ENCODE data around the gene MTR. TPM values are rescaled to one million over a fixed set of nuclear protein-coding genes. Genes with fewer than 3 reads are reported as not detected.
"Not testable (repeated sequence)": the region's sequence is repeated elsewhere in the genome, so short reads cannot be mapped to it uniquely, and the experiment has no call there.

The MTR gene
- total RNA-seq, 4 donors from 2014 or later, result 29.7 to 43.4 (median 34.6) TPM

GRCh38 chr1:236854605-236854983 lies 59.5 kb downstream of the MTR start:
- H3K4me1 ChIP-seq, result peaks cover 3 to 24% (median 13%) of the 10 kb centered on the region in 4 donors
- peak overlapping the region; percentile 7 to 39 (median 12) for H3K27ac ChIP-seq (replicated peaks in 1 of 4)
- H3K27me3 ChIP-seq, result no peaks in the 10 kb centered on the region
- no peak overlapping the region for H3K4me3 ChIP-seq
- no peaks in the 10 kb centered on the region for H3K9me3 ChIP-seq
- peaks cover 9 to 92% (median 58%) of the 10 kb centered on the region in 4 donors for H3K36me3 ChIP-seq
- no peak for DNase-seq (ENCODE audit: extremely low spot score)
- intact Hi-C loops (cut with DNase I), result no loop called here
- WGBS, result 52% methylated on average over 3 of the region's 3 CpGs
- TF ChIP-seq POLR2A (IDR thresholded peaks at IDR 0.05; ENCODE audit: low read depth), result no peak

GRCh38 chr1:236856649-236857048 lies 61.6 kb downstream of the MTR start:
- H3K27ac ChIP-seq (replicated peaks in 1 of 4); intact Hi-C loops (cut with DNase I); H3K4me3 ChIP-seq; DNase-seq (ENCODE audit: extremely low spot score); H3K9me3 ChIP-seq; H3K27me3 ChIP-seq: not testable (repeated sequence)
- 97% methylated on average over 4 of the region's 4 CpGs for whole genome bisulfite sequencing
- Histone ChIP-seq H3K4me1 (peaks cover 3 to 42% (median 23%) of the 10 kb centered on the region in 4 donors), H3K36me3 (peaks cover under 1 to 92% (median 55%) of the 10 kb centered on the region in 4 donors)

GRCh38 chr1:236858165-236858564 lies 63.1 kb downstream of the MTR start:
- H3K4me3 ChIP-seq, result no peak overlapping the region
- intact Hi-C loops (cut with DNase I), result no loop called here
- H3K9me3 ChIP-seq, result no peaks in the 10 kb centered on the region
- no peak for DNase-seq (ENCODE audit: extremely low spot score)
- H3K4me1 ChIP-seq, result peaks cover 11 to 57% (median 39%) of the 10 kb centered on the region in 4 donors
- TF ChIP-seq, protein P1, sequence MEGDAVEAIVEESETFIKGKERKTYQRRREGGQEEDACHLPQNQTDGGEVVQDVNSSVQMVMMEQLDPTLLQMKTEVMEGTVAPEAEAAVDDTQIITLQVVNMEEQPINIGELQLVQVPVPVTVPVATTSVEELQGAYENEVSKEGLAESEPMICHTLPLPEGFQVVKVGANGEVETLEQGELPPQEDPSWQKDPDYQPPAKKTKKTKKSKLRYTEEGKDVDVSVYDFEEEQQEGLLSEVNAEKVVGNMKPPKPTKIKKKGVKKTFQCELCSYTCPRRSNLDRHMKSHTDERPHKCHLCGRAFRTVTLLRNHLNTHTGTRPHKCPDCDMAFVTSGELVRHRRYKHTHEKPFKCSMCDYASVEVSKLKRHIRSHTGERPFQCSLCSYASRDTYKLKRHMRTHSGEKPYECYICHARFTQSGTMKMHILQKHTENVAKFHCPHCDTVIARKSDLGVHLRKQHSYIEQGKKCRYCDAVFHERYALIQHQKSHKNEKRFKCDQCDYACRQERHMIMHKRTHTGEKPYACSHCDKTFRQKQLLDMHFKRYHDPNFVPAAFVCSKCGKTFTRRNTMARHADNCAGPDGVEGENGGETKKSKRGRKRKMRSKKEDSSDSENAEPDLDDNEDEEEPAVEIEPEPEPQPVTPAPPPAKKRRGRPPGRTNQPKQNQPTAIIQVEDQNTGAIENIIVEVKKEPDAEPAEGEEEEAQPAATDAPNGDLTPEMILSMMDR (IDR thresholded peaks at IDR 0.05), result no peak
- TF ChIP-seq POLR2AphosphoS5 (IDR thresholded peaks at IDR 0.05) (no peak), EP300 (IDR thresholded peaks at IDR 0.05) (no peak), POLR2A (IDR thresholded peaks at IDR 0.05; ENCODE audit: low read depth) (no peak)
- peaks cover 0 to 91% (median 56%) of the 10 kb centered on the region in 4 donors for H3K36me3 ChIP-seq
- H3K27ac ChIP-seq (replicated peaks in 1 of 4), result no peak overlapping the region
- H3K27me3 ChIP-seq, result no peaks in the 10 kb centered on the region
- 94% methylated on average over 7 of the region's 7 CpGs for WGBS

DNA sequence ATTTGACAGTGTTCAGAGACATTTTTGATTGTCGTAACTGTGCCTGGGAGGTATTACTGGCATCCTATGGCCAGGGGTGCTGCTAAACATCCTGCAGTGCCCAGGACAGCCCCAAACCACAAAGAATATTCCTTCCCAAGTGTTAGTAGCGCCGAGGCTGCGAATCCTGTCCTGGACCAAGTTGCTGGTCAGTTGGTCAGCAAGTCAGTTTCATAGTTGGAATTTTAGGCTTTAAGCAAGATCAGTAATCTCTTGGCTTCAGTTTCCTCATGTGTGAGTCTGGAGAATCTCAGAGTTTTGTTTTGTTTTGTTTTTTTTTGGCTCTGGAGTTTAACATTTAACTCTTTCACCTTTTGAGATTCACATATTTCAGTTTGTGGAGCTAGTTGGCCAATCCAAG lies 65.0 kb downstream of the MTR start:
- no peak for DNase-seq (ENCODE audit: extremely low spot score)
- intact Hi-C loops (cut with DNase I), result no loop called here
- 100% methylated on average over 4 of the region's 4 CpGs for WGBS
- Histone ChIP-seq H3K4me1 (peaks cover 17 to 64% (median 46%) of the 10 kb centered on the region in 4 donors), H3K9me3 (no peaks in the 10 kb centered on the region), H3K4me3 (no peak overlapping the region), H3K36me3 (peaks cover 0 to 89% (median 51%) of the 10 kb centered on the region in 4 donors), H3K27ac (replicated peaks in 1 of 4) (peak overlapping the region in 1 of 4 donors; percentile 35), H3K27me3 (no peaks in the 10 kb centered on the region)
- TF ChIP-seq POLR2A (IDR thresholded peaks at IDR 0.05; ENCODE audit: low read depth) (no peak), POLR2AphosphoS5 (IDR thresholded peaks at IDR 0.05) (no peak), EP300 (IDR thresholded peaks at IDR 0.05) (no peak)
- TF ChIP-seq, protein P1 (IDR thresholded peaks at IDR 0.05), result no peak

DNA sequence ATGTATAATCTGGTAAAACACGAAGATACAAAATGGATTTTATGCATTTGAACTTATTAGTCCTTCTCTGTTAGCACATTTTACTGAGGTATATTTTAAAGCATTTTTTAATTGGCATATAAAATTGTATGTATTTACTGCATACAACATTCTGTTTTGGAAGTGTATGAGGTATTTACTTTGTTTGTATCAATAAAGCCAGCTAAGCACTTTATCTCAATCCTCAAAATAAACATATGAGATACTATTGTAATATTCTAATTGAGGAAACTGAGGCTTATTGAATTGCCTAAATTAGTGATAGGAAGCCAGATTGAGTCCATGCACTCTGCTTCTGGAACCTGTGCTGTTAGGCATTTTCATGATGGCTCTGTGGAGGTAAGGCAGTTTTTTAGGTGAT lies 65.6 kb downstream of the MTR start:
- Histone ChIP-seq H3K36me3 (peaks cover 0 to 84% (median 46%) of the 10 kb centered on the region in 4 donors), H3K4me3 (no peak overlapping the region), H3K9me3 (no peaks in the 10 kb centered on the region), H3K27me3 (no peaks in the 10 kb centered on the region), H3K4me1 (peaks cover 17 to 70% (median 51%) of the 10 kb centered on the region in 4 donors), H3K27ac (replicated peaks in 1 of 4) (peak overlapping the region in 1 of 4 donors; percentile 77)
- WGBS, result 100% methylated on average over 1 of the region's 1 CpG
- TF ChIP-seq EP300 (IDR thresholded peaks at IDR 0.05) (no peak), POLR2A (IDR thresholded peaks at IDR 0.05; ENCODE audit: low read depth) (no peak)
- TF ChIP-seq, protein P1 (IDR thresholded peaks at IDR 0.05), result no peak
- DNase-seq (ENCODE audit: extremely low spot score), result no peak
- intact Hi-C loops (cut with DNase I), result no loop called here
